Thymus (tissue), 11 donors: ENCODE data around the gene MEA1. TPM values are rescaled to one million over a fixed set of nuclear protein-coding genes. Genes with fewer than 3 reads are reported as not detected.
"Not testable (repeated sequence)": the region's sequence is repeated elsewhere in the genome, so short reads cannot be mapped to it uniquely, and the experiment has no call there.

Experiments
- DNase-seq, 9 donors: peaks; one replicate each; pipeline ENCODE4 v3.0.0-alpha.2; 2013; ENCODE audit warnings: low spot score in 9 of 9, low read depth in 6 of 9, missing footprints in 1 of 9
- H3K27ac ChIP-seq, 2 donors: one replicate each; pipeline ENCODE4 v1.5.1; 2013; ENCODE audit warnings: control low read depth in 1 of 2, low read depth in 1 of 2, low read length in 1 of 2, mild to moderate bottlenecking in 1 of 2, moderate library complexity in 1 of 2
- H3K27me3 ChIP-seq, 2 donors: one replicate each; pipeline ENCODE4 v1.5.1; 2013; ENCODE audit warnings: low read length in 1 of 2; ENCODE audit not compliant: control insufficient read depth in 2 of 2, insufficient read depth in 1 of 2
- H3K36me3 ChIP-seq, 2 donors: one replicate each; pipeline ENCODE4 v1.5.1; 2013; ENCODE audit warnings: low read length in 1 of 2, mild to moderate bottlenecking in 1 of 2, moderate library complexity in 1 of 2; ENCODE audit not compliant: control insufficient read depth in 2 of 2, insufficient read depth in 2 of 2
- H3K4me1 ChIP-seq, 2 donors: one replicate each; pipeline ENCODE4 v1.5.1; 2013; ENCODE audit warnings: low read length in 2 of 2; ENCODE audit not compliant: control insufficient read depth in 2 of 2, insufficient read depth in 2 of 2
- H3K4me3 ChIP-seq, 2 donors: one replicate each; pipeline ENCODE4 v1.5.1; 2013; ENCODE audit warnings: low read length in 2 of 2, control low read depth in 1 of 2, mild to moderate bottlenecking in 1 of 2
- H3K9me3 ChIP-seq, 2 donors: one replicate each; pipeline ENCODE4 v1.5.1; 2013; ENCODE audit warnings: low read length in 1 of 2, mild to moderate bottlenecking in 1 of 2; ENCODE audit not compliant: control insufficient read depth in 2 of 2, insufficient read depth in 1 of 2
- WGBS: extraction: QIAGEN DNeasy Blood & Tissue Kit; methylation state at CpG from one replicate; pipeline ENCODE4 v1.1.7; 2013; 5-methylcytosine and 5-hydroxymethylcytosine counted together
- polyA plus RNA-seq: library from polyadenylated mRNA; stranded (reverse); fragments of 200-250 nt; gene quantifications from one replicate; pipeline ENCODE4 v1.2.3, GENCODE V29; 2013
- total RNA-seq: library from RNA; stranded (reverse); fragments of 120-200 nt; gene quantifications from one replicate; pipeline ENCODE4 v1.2.4, GENCODE V29; 2013
- donor health status: healthy.

MEA1 gene
- total and polyA plus RNA-seq, 2 donors, result 72.3 to 101 TPM

DNA sequence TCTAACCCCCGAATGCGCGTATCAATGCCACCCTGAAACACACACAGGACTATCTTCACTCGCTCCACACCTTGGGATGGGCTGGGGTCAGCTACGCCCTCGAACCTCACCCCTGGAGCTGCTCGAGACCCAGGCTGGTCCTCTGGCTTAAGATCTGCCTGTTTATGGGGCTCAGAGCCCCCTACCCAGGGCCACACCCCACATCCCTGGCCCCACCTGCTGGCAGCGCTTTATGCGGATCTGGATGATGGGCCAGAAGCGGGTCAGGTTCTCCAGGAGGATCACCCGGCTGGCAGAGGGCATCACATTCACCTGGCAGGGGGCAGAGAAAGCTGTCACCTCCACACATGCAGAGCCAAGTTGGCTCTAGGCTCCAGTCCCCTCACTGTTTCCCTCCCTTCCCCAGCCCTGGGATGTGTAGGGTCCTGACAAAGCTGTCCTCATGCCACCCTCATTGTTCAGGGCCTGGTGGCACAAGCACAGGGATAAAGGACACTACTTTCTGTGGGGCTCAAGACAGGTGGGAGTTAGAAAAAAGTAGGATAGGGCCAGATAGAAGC, 31.7 kb upstream of the MEA1 start:
- H3K4me3 ChIP-seq, result no peak overlapping the region
- no peak for DNase-seq
- no peaks in the 10 kb centered on the region for H3K27me3 ChIP-seq
- no peak overlapping the region for H3K27ac ChIP-seq
- H3K4me1 ChIP-seq, result peaks cover 0 to 9% of the 10 kb centered on the region in 2 donors
- 98% methylated on average over 11 of the region's 11 CpGs for WGBS
- H3K36me3 ChIP-seq, result peaks cover 44 to 72% of the 10 kb centered on the region in 2 donors
- no peaks in the 10 kb centered on the region for H3K9me3 ChIP-seq

- Histone ChIP-seq H3K4me3 (no peak overlapping the region), H3K27ac (no peak overlapping the region), H3K27me3 (no peaks in the 10 kb centered on the region), H3K36me3 (peaks cover 56 to 74% of the 10 kb centered on the region in 2 donors), H3K4me1 (peaks cover 0 to 3% of the 10 kb centered on the region in 2 donors), H3K9me3 (no peaks in the 10 kb centered on the region)
- WGBS, result 97% methylated on average over 9 of the region's 9 CpGs
- DNase-seq, result no peak
These were observed 29.6 kb upstream of the MEA1 start for GRCh38 chr6:43043310-43043709.

DNA sequence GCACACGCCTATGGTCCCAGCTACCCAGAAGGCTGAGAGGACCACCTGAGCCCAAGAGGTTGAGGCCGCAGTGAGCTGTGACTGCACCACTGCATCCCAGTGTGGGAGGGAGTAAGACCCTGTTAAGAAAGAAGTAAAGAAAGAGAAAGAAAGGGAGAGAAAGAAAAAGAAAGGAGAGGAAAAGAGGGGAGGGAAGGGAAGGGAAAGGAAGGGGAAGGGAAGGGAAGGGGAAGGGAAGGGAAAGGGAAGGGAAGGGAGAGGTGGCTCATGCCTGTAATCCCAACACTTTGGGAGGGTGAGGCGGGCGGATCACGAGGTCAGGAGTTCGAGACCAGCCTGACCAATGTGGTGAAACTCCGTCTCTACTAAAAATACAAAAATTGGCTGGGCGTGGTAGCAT, 27.7 kb upstream of the MEA1 start:
- not testable (repeated sequence) for H3K4me3 ChIP-seq, H3K27ac ChIP-seq, H3K9me3 ChIP-seq, DNase-seq, H3K4me1 ChIP-seq, H3K27me3 ChIP-seq
- over 99% methylated on average over 8 of the region's 8 CpGs for whole genome bisulfite sequencing
- H3K36me3 ChIP-seq, result peaks cover 58 to 74% of the 10 kb centered on the region in 2 donors

- Histone ChIP-seq H3K36me3 (peaks cover 56 to 75% of the 10 kb centered on the region in 2 donors), H3K4me3 (no peak overlapping the region), H3K27me3 (no peaks in the 10 kb centered on the region), H3K27ac (no peak overlapping the region), H3K4me1 (peaks cover 0 to 2% of the 10 kb centered on the region in 2 donors), H3K9me3 (no peaks in the 10 kb centered on the region)
- DNase-seq, result no peak
- WGBS, result 97% methylated on average over 18 of the region's 18 CpGs
These were observed 27.0 kb upstream of the MEA1 start for GRCh38 chr6:43040542-43041257.

GRCh38 chr6:43038727-43039126, 25.0 kb upstream of the MEA1 start:
- no peak for DNase-seq
- Histone ChIP-seq H3K9me3 (no peaks in the 10 kb centered on the region), H3K36me3 (peaks cover 54 to 74% of the 10 kb centered on the region in 2 donors), H3K4me3 (no peak overlapping the region), H3K4me1 (no peaks in the 10 kb centered on the region), H3K27ac (no peak overlapping the region), H3K27me3 (no peaks in the 10 kb centered on the region)
- WGBS, result 94% methylated on average over 9 of the region's 9 CpGs

DNA sequence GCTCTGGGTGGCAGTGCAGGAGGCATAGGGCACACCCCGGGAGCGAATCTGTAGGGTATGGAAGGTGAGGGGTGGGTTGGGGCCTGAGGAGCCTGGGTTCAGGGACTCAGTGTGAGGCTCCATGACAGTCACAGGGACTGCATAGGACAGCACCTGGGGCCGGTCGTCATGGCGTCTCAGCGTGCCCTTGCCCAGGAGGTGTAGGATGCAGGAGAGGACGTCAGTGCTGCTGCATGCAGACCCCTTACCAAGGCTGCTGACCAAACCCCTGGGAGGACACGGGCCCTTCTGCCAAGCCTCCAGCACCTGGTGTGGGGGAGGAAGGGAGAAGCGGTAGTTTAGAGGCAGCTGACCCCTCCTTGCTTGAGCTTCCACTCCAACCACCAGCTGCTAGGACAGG, 24.0 kb upstream of the MEA1 start:
- no peak for DNase-seq
- Histone ChIP-seq H3K9me3 (peaks cover 0 to 1% of the 10 kb centered on the region in 2 donors), H3K27me3 (no peaks in the 10 kb centered on the region), H3K36me3 (peaks cover 50 to 71% of the 10 kb centered on the region in 2 donors), H3K4me1 (no peaks in the 10 kb centered on the region), H3K27ac (no peak overlapping the region), H3K4me3 (no peak overlapping the region)
- WGBS, result 98% methylated on average over 9 of the region's 9 CpGs

DNA sequence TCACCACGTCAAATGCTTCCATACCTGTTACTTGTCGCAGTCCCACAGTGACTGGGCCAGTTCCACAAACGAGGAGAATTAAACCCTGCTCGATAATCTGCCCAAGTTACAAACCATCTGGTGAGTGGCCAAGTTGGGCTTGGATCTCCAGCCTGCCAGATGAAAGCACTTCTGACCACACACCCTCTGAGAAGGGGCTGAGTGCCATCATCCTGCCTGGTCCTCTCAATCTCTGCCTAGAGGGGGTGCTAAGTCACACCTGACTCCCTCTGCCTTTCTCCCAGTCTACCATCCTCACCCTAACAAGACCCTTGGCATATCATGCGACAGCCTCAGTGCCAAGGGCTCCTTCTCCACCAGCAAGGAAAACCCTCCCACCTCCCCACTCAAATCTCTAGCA, 23.5 kb upstream of the MEA1 start:
- no peak for DNase-seq
- 96% methylated on average over 5 of the region's 5 CpGs for WGBS
- H3K27me3 ChIP-seq, result no peaks in the 10 kb centered on the region
- H3K4me3 ChIP-seq, result no peak overlapping the region
- no peak overlapping the region for H3K27ac ChIP-seq
- H3K9me3 ChIP-seq, result peaks cover 0 to 3% of the 10 kb centered on the region in 2 donors
- H3K4me1 ChIP-seq, result no peaks in the 10 kb centered on the region
- peaks cover 55 to 74% of the 10 kb centered on the region in 2 donors for H3K36me3 ChIP-seq

DNA sequence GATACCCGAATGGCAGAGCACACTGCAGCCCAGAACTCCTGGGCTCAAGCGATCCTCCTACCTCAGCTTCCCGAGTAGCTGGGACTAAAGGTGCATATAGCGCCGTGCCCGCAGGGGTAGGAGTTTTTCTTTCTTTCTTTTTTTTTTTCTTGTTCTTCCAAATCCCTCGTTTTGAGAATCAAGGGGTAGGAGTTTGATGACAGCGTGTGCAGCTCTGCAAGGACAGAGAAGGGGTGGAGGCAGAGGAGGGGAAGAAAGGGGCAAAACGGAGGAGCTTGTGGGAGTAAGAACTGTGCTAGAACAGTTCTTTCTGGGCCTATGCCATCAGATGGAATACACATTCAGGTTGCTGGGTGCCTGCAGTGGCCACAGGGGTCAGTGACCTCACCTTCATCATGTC, 23.0 kb upstream of the MEA1 start:
- Histone ChIP-seq H3K4me1 (no peaks in the 10 kb centered on the region), H3K36me3 (peaks cover 59 to 78% of the 10 kb centered on the region in 2 donors)

DNA sequence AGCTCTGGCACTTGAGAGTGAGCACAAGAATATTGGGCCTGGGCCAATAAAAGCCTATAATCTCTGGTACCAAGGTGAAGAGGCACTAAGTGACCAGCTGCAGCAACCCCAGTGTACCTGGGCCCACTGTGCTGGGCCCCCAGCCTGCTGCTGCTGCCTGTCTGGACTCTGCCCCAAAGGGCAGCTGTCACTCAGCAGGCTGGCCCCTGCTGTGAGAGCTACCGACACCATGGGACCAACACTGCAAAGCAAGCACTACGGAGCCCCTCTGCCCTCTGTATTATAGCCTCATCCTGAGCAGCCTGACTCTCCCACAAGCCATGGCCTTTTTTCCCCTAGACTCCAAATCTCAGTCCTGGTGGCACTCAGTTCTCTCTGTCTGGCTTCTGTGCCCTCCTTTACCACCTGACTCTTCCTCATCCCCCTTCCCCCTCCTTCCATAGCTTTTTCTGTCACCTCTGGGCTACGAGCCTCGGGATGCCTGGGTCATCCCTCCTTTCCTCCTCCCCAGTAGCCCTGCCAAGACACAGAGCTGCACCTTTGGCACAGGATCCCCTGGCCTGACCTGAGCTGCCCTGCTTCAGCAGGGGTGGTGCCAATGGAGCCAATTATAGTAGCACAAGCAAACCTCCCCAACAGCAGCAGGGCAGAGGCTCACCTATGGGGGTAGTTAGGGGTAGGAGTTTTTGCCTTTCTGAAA, 21.9 kb upstream of the MEA1 start:
- Histone ChIP-seq H3K27me3 (no peaks in the 10 kb centered on the region), H3K4me3 (no peak overlapping the region), H3K36me3 (peaks cover 55 to 79% of the 10 kb centered on the region in 2 donors), H3K27ac (no peak overlapping the region), H3K4me1 (no peaks in the 10 kb centered on the region), H3K9me3 (peaks cover 0 to 3% of the 10 kb centered on the region in 2 donors)
- 98% methylated on average over 4 of the region's 4 CpGs for WGBS
- no peak for DNase-seq

More for the DNA sequence above, 23.0 kb upstream of the MEA1 start:
- no peak overlapping the region for H3K27ac ChIP-seq
- H3K4me3 ChIP-seq, result no peak overlapping the region
- 98% methylated on average over 9 of the region's 9 CpGs for WGBS
- H3K27me3 ChIP-seq, result no peaks in the 10 kb centered on the region
- peaks cover 0 to 3% of the 10 kb centered on the region in 2 donors for H3K9me3 ChIP-seq
- no peak for DNase-seq
